GM18517 (cell line): ENCODE measurements around the gene EMC9.
"Not testable (repeated sequence)": the region's sequence is repeated elsewhere in the genome, so short reads cannot be mapped to it uniquely, and the experiment has no call there.

ENCODE experiments used
- ATAC-seq: cut with Tn5 transposase; IDR thresholded peaks from one replicate; pipeline ENCODE4 v1.9.1; 2021; ENCODE audit warnings: mild to moderate bottlenecking, moderate library complexity; ENCODE audit not compliant: unreplicated experiment

Gene EMC9

DNA sequence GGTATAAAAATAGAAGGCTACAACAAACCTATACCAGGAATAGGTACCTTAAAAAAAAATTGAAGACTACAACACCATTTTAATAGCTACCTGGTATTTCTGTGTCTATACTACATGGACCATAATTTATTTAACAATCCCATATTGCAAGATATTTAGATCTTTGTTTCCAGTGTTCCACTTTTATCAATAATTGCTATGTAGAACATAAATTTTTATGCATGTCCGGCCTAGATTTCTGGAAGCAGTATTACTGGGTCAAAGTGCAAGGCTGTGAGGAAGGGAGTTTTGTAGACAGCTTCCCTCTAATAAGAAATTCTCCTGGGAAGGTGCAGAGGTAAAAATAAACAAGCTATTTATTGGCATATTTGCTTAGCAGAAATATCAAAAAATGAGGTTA is 30.9 kb downstream of the EMC9 start:
- no peak for ATAC-seq

DNA sequence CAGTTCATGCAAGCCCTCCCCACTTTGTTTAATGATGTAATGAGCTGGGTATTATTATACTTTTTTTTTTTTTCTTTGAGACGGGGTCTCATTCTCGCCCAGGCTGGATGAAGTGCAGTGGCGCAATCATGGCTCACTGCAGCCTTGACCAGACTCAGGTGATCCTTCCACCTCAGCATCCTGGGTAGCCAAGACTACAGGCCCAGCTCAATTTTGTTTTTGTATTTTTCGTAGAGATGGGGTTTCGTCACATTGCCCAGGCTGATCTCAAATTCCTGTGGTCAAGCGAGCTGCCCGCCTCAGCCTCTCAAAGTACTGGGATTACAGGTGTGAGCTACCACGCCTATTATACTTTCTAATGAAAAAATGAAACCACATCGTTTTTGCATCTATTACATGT is 31.3 kb downstream of the EMC9 start:
- ATAC-seq = no peak

- ATAC-seq = no peak
Observed at GRCh38 chr14:24108336-24108874, 33.0 kb downstream of the EMC9 start.

DNA sequence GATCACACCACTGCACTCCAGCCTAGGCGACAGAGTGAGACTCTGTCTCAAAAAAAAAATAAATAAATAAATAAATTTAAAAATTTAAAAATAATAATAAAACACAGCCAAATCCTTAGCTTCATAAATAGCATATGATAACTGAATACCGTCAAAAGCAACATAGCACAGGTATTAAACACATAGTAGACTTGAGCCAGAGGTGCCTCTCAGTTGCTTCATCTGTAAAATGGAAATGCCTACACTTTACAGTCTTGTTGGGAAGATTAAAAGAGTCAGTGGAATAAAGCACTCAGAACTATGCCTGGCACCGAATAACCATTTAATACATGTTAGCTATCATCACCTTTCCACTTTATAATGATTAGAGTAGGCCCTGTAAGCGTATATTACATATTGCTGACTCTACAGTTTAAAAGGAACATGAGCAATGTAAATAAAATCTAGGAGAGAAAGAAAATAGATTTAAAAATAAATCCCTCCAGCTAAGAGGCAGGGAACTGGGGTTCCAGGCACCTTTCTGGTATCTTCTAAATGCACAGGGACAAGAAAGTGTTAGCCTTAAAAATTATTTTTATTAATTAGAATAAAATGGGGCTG is 34.6 kb downstream of the EMC9 start:
- ATAC-seq = no peak

GRCh38 chr14:24105609-24106239 is 35.7 kb downstream of the EMC9 start:
- not testable (repeated sequence) for ATAC-seq

DNA sequence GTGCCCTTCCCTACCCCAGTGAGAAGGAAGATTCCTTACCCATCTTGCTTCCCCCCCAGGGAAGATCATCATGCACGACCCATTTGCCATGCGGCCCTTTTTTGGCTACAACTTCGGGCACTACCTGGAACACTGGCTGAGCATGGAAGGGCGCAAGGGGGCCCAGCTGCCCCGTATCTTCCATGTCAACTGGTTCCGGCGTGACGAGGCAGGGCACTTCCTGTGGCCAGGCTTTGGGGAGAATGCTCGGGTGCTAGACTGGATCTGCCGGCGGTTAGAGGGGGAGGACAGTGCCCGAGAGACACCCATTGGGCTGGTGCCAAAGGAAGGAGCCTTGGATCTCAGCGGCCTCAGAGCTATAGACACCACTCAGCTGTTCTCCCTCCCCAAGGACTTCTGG is 37.9 kb downstream of the EMC9 start:
- no peak for ATAC-seq

- ATAC-seq = no peak
Observed at GRCh38 chr14:24102357-24103048, 38.9 kb downstream of the EMC9 start.

DNA sequence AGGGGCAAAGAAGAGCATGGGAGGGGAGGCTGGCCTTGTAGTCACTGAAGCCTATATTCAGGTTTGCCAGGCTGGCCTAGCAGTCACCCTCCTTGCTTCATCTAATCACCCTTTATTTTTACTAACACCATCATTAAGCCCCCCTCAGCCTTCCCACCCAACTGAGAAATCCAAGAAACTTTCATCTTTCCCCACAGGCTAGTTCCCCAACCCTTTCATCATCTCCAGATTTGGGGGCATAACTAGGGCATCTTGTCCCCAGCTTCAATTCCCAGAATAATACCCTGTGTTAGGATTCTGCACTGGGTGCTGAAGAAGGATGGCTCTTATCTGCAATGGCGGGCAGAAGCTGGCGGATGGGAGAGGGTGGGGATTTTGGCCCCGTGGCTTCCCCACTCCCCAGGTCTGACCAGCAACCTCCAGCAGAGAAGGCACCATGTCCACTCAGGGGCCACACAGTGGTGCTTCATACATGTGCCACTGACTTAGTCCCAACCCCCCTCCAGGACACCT is 40.4 kb downstream of the EMC9 start:
- ATAC-seq = no peak

DNA sequence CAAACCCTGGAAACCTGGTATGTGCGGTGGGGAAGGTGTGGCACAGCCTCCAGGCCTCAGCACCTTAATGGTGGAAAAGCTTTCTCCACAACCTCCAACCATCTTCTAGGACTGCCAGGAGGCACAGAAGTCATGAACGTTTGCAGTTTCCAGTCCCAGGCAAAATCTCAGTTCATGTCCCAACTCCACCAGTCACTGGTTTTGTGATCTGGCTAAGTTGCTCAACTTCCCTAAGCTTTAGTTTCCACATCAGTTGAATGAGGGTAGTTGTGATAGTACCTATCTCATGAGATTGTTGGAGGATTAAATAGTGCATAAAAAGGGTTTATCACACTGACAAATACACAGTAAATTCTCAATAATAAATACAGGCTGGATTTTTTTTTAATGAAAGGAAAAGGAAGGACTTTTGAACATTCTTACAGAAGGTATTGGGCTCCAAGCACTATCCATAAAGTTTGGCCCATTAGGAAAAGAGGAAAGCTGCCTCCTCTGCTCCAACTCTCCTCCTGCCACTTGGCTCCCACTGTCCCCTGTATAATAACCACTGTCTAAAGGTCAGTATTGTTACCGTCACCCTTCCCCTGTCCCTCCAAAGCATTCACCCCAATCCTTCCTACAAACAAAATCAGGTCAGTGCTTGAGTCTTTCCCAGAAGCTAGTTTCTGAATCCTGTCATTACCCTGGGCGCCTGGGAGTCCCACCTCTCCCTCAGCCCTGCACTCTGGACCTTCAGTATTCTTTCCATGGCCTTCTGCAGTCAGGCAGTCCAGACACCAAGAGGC is 41.0 kb downstream of the EMC9 start:
- no peak for ATAC-seq

DNA sequence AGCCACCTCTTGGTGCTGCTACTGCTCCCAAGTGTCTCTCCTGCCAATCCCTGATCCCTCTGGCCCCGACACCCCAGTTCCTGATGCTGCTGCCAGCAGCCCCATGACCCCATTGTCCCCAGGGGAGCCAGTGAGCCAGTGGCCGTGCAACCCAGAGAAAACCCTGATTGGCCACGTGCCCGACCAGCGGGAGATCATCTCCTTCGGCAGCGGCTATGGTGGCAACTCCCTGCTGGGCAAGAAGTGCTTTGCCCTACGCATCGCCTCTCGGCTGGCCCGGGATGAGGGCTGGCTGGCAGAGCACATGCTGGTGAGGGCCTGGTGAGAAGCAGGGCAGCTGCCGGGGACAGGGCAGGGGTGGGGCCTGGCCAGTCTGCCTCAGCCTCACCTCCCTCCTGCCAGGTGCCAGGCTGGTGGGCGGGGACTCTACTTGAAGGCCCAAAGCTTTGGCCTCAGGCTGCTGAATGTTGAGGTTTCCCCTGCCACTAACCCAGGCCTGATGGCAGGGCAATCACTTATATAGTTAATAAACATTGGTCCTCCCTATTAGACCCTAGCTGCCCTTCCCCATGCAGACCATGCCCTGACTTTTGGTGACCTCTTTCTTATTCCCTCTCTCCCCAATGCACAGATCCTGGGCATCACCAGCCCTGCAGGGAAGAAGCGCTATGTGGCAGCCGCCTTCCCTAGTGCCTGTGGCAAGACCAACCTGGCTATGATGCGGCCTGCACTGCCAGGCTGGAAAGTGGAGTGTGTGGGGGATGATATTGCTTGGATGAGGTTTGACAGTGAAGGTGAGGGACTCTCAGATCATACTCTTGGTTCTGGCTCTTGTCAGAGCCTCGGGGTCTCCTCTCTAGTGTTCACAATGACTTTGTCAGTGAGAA is 42.2 kb downstream of the EMC9 start:
- no peak for ATAC-seq

GRCh38 chr14:24098229-24098926 is 43.0 kb downstream of the EMC9 start:
- no peak for ATAC-seq

- no peak for ATAC-seq
Observed at GRCh38 chr14:24096545-24097181, 44.7 kb downstream of the EMC9 start.

DNA sequence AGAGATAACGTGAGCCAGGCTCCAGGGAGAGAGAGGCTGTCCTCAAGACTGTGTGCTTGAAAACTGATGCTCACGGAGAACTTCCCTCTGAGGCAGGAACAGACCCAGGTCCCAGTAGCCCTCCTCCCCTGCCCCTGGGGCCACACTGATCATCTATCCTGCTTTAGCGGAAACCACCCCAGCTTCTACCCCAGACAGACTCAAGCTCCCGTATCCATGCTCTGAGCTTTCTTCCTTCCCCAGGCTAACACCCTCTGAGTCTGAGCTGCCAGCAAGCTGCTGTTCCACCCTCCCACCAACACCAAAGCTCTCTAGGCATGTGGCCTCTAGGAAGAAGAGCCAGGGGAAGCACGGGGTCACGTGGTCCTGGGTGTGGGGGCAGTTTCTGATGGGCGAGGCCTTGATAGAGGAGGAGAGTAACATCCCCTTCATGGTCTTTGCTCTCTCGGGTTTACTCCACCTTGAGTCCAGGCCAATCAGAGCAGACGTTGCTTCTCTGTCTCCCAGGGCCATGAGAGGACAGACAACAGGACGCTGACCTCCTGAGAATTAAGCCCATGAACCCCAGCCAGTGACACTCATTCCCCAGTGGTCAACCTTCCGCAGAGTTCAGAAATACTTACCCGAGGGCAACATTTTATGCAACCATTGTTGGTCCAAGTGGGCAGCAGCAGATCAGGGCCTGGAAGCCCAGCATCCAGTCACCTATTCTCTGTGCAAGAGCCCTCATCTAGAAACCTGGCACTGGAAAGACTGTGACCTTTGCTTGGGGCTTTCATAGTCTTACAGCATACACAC is 45.9 kb downstream of the EMC9 start:
- peak; percentile 74 for ATAC-seq

- ATAC-seq = no peak
Observed at GRCh38 chr14:24094841-24095270, 46.5 kb downstream of the EMC9 start.

DNA sequence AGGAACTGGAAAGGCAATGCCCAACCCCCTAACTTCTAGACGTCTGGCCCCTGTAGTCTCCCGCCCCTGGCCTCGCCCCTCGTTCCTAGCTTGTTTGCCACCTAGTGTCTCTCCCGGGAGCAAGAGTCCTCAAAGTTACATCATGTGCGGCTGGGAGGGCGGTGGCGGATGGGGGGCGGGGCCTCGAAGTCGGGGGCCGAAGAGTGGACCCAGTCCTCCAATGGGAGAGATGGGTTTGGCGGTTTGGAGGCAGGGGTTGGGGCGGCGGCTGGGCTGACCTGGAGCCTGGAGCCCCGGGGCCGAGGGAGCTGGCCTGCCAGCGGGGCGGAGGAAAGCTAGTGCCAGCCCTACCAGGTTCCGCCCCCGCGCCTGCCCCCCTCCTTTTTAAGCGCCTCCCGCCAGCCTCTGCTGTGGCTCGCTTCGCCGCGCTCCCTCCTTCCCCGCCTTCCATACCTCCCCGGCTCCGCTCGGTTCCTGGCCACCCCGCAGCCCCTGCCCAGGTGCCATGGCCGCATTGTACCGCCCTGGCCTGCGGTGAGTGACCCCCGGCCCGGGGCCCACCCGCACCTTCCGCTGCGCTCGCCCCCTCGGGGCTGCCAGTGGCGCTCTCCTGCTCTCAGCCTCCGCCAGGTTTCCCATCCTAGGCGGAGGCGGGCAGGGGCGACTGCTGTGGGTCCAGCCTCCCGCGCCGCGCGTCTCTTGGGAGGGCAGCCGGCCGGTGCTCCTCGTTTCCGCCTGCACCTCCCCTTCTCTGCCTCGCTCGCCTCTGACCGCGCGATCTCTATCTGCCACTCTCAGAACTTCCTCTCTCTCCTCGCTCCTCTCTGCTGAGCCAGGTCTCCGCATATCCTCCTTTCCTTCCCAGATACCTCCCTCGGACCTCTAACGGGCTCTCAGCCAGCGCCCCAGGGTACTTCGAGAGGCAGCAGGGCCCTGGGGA is 47.2 kb downstream of the EMC9 start, which contains the start of gene PCK2:
TSS of gene PCK2 (plus strand) at position 411 of the 940 bp plus-strand sequence. CDS start at position 506, 95 bp downstream.
- peak; percentile 35 for ATAC-seq

- no peak for ATAC-seq
Observed at GRCh38 chr14:24093207-24093900, 48.0 kb downstream of the EMC9 start.
